GM12878 (cell line): Measurements from ENCODE around the gene INPP4B. TPM values are rescaled to one million over a fixed set of nuclear protein-coding genes. Genes with fewer than 3 reads are reported as not detected.

Experiments
- ATAC-seq: fragments of 200-7000 bp; cut with Tn5 transposase; 3 replicates; pipeline ENCODE4 v1.9.1; 2020; ENCODE audit warnings: mild to moderate bottlenecking, moderate library complexity
- BruUV-seq: library from RNA; stranded (reverse); fragments of 400-500 nt; replicated peaks from 2 replicates; lab custom pipeline; 2021; lab: Mats Ljungman, UMichigan
- CTCF ChIA-PET: fragments of 300-600 bp; sonication (Branson Sonifier 250); formaldehyde crosslinking; extraction: SDS; loops from one replicate; lab custom pipeline; 2021; ENCODE audit warnings: inconsistent platforms; lab: Yijun Ruan, JAX
- POLR2A ChIA-PET: fragments of 350-600 bp; formaldehyde crosslinking; extraction: SDS; loops from one replicate; lab custom pipeline; 2021; ENCODE audit warnings: inconsistent platforms; lab: Charles Lee
- RAD21 ChIA-PET: fragments of 300-600 bp; sonication (Branson Sonifier 250); formaldehyde crosslinking; loops from one replicate; lab custom pipeline; 2023; ENCODE audit warnings: antibody characterized with exemption; ENCODE audit not compliant: unreplicated experiment; lab: Charles Lee
- SMC1A ChIA-PET: fragments of 300-600 bp; sonication (Branson Sonifier 250); formaldehyde crosslinking; loops from one replicate; lab custom pipeline; 2023; ENCODE audit not compliant: unreplicated experiment, uncharacterized antibody; lab: Charles Lee
- DNase-seq: peaks from one replicate; pipeline ENCODE4 v3.0.0-alpha.2; 2011; ENCODE audit warnings: low read depth, low spot score
- FAIRE-seq: peaks from 3 replicates; lab custom pipeline; 2011; peaks lifted over from hg19 to GRCh38; lab: Jason Lieb, UNC
- H2AFZ ChIP-seq: 2 replicates; pipeline ENCODE4 v1.6.0; 2011; ENCODE audit warnings: low read depth, low read length, control low read depth; ENCODE audit not compliant: control insufficient read depth
- H3K27ac ChIP-seq: 2 replicates; pipeline ENCODE4 v1.5.1; 2011; ENCODE audit warnings: control low read depth; ENCODE audit not compliant: control insufficient read depth, insufficient read depth
- H3K27me3 ChIP-seq, 2 experiments: replicated peaks in 1 of 2; 2 replicates each; pipeline versions ENCODE4 v1.6.0 to v1.6.1; 2011; ENCODE audit warnings: low read length in 1 of 2; ENCODE audit not compliant: control insufficient read depth in 2 of 2, insufficient read depth in 2 of 2
- H3K36me3 ChIP-seq, 2 experiments: 2 replicates each; pipeline ENCODE4 v1.5.1; 2011; ENCODE audit warnings: low read length in 1 of 2; ENCODE audit not compliant: control insufficient read depth in 2 of 2, insufficient read depth in 2 of 2
- H3K4me1 ChIP-seq: 2 replicates; pipeline ENCODE4 v1.6.1; 2011; ENCODE audit warnings: mild to moderate bottlenecking, low read length, moderate library complexity, mixed read lengths; ENCODE audit not compliant: control insufficient read depth, insufficient read depth
- H3K4me2 ChIP-seq: 2 replicates; pipeline ENCODE4 v1.6.0; 2011; ENCODE audit warnings: control low read depth; ENCODE audit not compliant: control insufficient read depth, insufficient read depth
- H3K4me3 ChIP-seq: fragments of 200-600 bp; sonication (generic); 2 replicates; pipeline ENCODE4 v1.5.1; 2016
- H3K79me2 ChIP-seq: 2 replicates; pipeline ENCODE4 v1.6.0; 2011; ENCODE audit warnings: low read length; ENCODE audit not compliant: control insufficient read depth, insufficient read depth
- H3K9ac ChIP-seq: 2 replicates; pipeline ENCODE4 v1.8.0; 2011; ENCODE audit warnings: low read length, control low read depth, mixed read lengths; ENCODE audit not compliant: control insufficient read depth, insufficient read depth
- H3K9me3 ChIP-seq: replicated peaks from 3 replicates; pipeline ENCODE4 v1.5.1; 2011; ENCODE audit warnings: mild to moderate bottlenecking, low read length; ENCODE audit not compliant: control insufficient read depth, insufficient read depth
- H4K20me1 ChIP-seq: 2 replicates; pipeline ENCODE4 v1.6.0; 2011; ENCODE audit not compliant: control insufficient read depth, insufficient read depth
- E4F1 ChIP-seq: fragments of 450-650 bp; IDR thresholded peaks from 2 replicates; pipeline ENCODE4 v1.6.1; 2018; ENCODE audit warnings: borderline replicate concordance, mild to moderate bottlenecking; ENCODE audit not compliant: partially characterized antibody
- ETV6 ChIP-seq, 2 experiments: fragments of 450-650 bp in 1 of 2; IDR thresholded peaks in 1 of 2; conservative IDR thresholded peaks in 1 of 2; 2 replicates each; pipeline ENCODE4 v1.6.1; 2014; ENCODE audit warnings: antibody characterized with exemption in 1 of 2, borderline replicate concordance in 1 of 2, low read depth in 1 of 2, mild to moderate bottlenecking in 1 of 2, moderate library complexity in 1 of 2
- NBN ChIP-seq: fragments of 450-650 bp; IDR thresholded peaks from 2 replicates; pipeline ENCODE4 v1.6.1; 2016
- NFYB ChIP-seq: IDR thresholded peaks from 2 replicates; pipeline ENCODE4 v1.6.1; 2011; ENCODE audit warnings: low read depth, mild to moderate bottlenecking, low read length, improper control_type of control experiment, moderate library complexity; ENCODE audit not compliant: insufficient read depth
- SMC3 ChIP-seq: IDR thresholded peaks from 2 replicates; pipeline ENCODE4 v1.6.1; 2011; ENCODE audit warnings: low read length, improper control_type of control experiment, borderline replicate concordance
- SUZ12 ChIP-seq: fragments of 200-600 bp; sonication (generic); IDR thresholded peaks from one replicate; pipeline ENCODE4 v1.6.1; 2018; ENCODE audit warnings: antibody characterized with exemption, mild to moderate bottlenecking; ENCODE audit not compliant: unreplicated experiment
- ZBED1 ChIP-seq: IDR thresholded peaks from 2 replicates; pipeline ENCODE4 v1.6.1; 2016; ENCODE audit warnings: borderline replicate concordance
- ZNF622 ChIP-seq: fragments of 450-650 bp; IDR thresholded peaks from 2 replicates; pipeline ENCODE4 v1.6.1; 2017; ENCODE audit warnings: mild to moderate bottlenecking, inconsistent platforms
- WGBS: methylation state at CpG from one replicate; pipeline ENCODE4 v1.1.6; 2016; ENCODE audit warnings: low lambda C conversion rate; ENCODE audit not compliant: insufficient replicate concordance, insufficient coverage; ENCODE audit errors: missing lambda C conversion rate; 5-methylcytosine and 5-hydroxymethylcytosine counted together
- in situ Hi-C: fragments of 300-500 bp; cut with MboI; formaldehyde crosslinking; loops from 9 replicates; pipeline ENCODE4 v1.14.3; 2018; ENCODE audit warnings: mixed read lengths
- intact Hi-C: fragments of 100-400 bp; cut with micrococcal nuclease; formaldehyde crosslinking; loops from one replicate; pipeline ENCODE4 v1.14.2; 2022; ENCODE audit not compliant: unreplicated experiment
- polyA plus RNA-seq, 11 experiments: library from polyadenylated mRNA; depleted of rRNA in 4 of 11; unstranded in 6 of 11; stranded (reverse) in 5 of 11; fragments of >200 nt; fragmentation: Nextera tagmentation in 4 of 11; fragmentation: Illumina TruSeq in 1 of 11; extraction: Ambion mirVana in 4 of 11; extraction: Trizol in 1 of 11; gene quantifications; 1 replicate in 1 of 11; 2 replicates in 10 of 11; pipeline versions ENCODE4 v1.2.1 to v1.2.3, GENCODE V29; 2011 to 2016; ENCODE audit warnings: inconsistent platforms in 2 of 11, missing spikeins in 2 of 11, low read depth in 1 of 11
- total RNA-seq, 4 experiments: library from RNA; depleted of rRNA in 3 of 4; stranded (reverse); fragments of >200 nt in 3 of 4; fragmentation: Illumina TruSeq in 1 of 4; extraction: Trizol in 1 of 4; gene quantifications; 2 replicates each; pipeline versions ENCODE4 v1.2.1 to v1.2.3, GENCODE V29; 2013 to 2021
- TF ChIP-seq, protein P1 (sequence below): IDR thresholded peaks from 2 replicates; pipeline ENCODE4 v1.6.1; 2012; ENCODE audit warnings: low read length, inconsistent platforms
- TF ChIP-seq, protein P2 (sequence below): IDR thresholded peaks from 2 replicates; pipeline ENCODE4 v1.6.1; 2012; ENCODE audit warnings: improper control_type of control experiment, low read depth, low read length; ENCODE audit not compliant: insufficient replicate concordance

Gene INPP4B
- total and polyA plus RNA-seq, 10 of the 15 experiments (the other 5 are each of a cell fraction or from before 2014, with no cell fraction given), result 0.53 to 11.2 (median 0.95) TPM

DNA sequence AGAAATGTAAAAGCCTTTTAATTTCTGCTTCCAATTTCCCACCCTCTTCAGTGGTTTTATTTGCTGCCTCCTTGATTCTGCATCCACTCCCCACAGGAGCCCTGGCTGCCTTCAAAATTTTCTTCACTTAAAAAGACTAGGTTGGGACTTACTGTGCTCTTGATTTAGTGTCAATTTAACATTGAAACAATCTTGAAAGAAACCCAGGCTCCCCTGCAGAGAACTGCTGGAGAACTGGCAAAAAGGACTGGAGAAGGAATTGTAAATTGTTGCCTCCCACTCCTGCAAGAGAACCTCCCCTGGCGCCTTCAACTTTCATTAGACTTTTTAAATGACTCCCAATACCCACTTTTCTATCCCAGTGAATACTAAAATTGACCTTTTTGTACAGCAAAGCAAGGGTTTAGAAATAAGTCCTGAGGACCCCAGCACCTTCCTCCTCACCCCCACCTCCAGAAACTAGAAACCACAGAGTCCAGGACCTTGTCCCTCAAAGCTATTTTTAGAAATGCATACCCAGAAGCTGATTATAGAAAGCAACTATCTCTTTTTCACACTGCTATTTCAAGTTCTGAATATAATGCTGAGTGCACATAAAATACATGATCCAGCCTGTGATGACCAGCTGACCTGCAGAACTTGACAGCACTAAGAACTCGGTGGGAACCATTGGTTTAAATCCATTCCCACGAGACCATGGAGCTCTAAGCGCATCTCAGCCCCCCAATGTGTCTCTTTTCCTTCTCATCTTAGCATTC lies 155.5 kb downstream of the INPP4B start (continued):
- TF ChIP-seq NBN (no peak), ZNF622 (no peak), ZBED1 (no peak), NFYB (no peak), ETV6 (conservative IDR thresholded peaks at IDR 0.05 in 1 of 2, IDR thresholded peaks at IDR 0.05 in 1 of 2; ENCODE audit: borderline replicate concordance in 1 of 2, low read depth in 1 of 2) (no peak), SUZ12 (no peak)

DNA sequence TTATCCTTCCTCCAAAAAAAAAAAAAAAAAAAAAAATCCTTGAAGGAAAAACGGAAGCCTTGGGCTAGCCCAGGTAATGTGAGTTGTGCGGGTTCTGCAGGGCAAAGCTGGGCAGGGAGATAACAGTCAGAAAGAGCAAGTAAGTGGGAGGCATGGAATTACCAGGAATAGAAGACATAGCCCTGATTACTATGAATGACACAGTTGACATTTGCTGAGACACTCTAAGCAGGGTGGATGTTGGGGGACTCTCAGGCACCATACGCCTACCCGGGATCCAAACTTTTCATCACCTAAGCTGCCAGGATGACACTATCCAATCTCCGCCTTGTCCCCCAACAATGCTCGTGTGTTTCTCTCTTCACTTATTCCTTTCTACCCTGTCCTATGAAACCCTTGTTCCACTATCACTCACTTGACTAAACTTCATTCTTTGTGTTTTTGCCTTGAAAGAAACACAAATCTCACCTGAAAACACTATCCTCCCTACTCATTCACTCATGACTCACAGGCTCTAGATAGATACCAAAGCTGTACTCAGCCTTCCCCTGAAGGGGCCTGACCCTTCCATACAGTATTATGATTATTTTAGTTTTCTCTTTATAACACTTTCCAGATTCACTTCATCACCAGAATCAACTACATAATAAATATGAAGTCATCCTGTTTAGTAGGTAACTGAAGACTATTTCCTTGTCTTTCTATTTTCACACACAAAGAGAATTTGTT lies 158.4 kb downstream of the INPP4B start:
- ATAC-seq (peak; percentile 21; the same call in 1 of the 3 replicates), FAIRE-seq (no peak), DNase-seq (no peak)
- Histone ChIP-seq H3K4me3 (no peak overlapping the region), H4K20me1 (no peaks in the 10 kb centered on the region), H3K4me1 (no peaks in the 10 kb centered on the region), H3K9ac (no peak overlapping the region), H3K9me3 (no peaks in the 10 kb centered on the region), H3K27ac (no peak overlapping the region), H2AFZ (no peak overlapping the region), H3K4me2 (no peak overlapping the region), H3K36me3 (no peaks in the 10 kb centered on the region), H3K27me3 (no peaks in the 10 kb centered on the region), H3K79me2 (no peaks in the 10 kb centered on the region)
- WGBS, result 18% methylated on average over 6 of the region's 6 CpGs
- in situ Hi-C loops (no loop called here), intact Hi-C loops (no loop called here)
- ChIA-PET RAD21 (no interaction called here), CTCF (interaction anchor here (0.5 to 0.8 kb wide), 2 partner anchors 9 to 43 kb away, joined by 3 read pairs; no protein-coding TSS in a partner anchor), SMC1A (interaction anchor here (0.9 to 1.0 kb wide), 2 partner anchors 9 to 10 kb away, joined by 3 read pairs; no protein-coding TSS in a partner anchor), POLR2A (interaction anchor here (0.6 to 1.1 kb wide), 3 partner anchors 9 to 1386 kb away, joined by 3 read pairs; no protein-coding TSS in a partner anchor)
- BruUV-seq, result no TSS peak
- TF ChIP-seq SMC3 (no peak), E4F1 (no peak)
- TF ChIP-seq, protein P1, sequence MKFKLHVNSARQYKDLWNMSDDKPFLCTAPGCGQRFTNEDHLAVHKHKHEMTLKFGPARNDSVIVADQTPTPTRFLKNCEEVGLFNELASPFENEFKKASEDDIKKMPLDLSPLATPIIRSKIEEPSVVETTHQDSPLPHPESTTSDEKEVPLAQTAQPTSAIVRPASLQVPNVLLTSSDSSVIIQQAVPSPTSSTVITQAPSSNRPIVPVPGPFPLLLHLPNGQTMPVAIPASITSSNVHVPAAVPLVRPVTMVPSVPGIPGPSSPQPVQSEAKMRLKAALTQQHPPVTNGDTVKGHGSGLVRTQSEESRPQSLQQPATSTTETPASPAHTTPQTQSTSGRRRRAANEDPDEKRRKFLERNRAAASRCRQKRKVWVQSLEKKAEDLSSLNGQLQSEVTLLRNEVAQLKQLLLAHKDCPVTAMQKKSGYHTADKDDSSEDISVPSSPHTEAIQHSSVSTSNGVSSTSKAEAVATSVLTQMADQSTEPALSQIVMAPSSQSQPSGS, result no peak
- TF ChIP-seq, protein P2, sequence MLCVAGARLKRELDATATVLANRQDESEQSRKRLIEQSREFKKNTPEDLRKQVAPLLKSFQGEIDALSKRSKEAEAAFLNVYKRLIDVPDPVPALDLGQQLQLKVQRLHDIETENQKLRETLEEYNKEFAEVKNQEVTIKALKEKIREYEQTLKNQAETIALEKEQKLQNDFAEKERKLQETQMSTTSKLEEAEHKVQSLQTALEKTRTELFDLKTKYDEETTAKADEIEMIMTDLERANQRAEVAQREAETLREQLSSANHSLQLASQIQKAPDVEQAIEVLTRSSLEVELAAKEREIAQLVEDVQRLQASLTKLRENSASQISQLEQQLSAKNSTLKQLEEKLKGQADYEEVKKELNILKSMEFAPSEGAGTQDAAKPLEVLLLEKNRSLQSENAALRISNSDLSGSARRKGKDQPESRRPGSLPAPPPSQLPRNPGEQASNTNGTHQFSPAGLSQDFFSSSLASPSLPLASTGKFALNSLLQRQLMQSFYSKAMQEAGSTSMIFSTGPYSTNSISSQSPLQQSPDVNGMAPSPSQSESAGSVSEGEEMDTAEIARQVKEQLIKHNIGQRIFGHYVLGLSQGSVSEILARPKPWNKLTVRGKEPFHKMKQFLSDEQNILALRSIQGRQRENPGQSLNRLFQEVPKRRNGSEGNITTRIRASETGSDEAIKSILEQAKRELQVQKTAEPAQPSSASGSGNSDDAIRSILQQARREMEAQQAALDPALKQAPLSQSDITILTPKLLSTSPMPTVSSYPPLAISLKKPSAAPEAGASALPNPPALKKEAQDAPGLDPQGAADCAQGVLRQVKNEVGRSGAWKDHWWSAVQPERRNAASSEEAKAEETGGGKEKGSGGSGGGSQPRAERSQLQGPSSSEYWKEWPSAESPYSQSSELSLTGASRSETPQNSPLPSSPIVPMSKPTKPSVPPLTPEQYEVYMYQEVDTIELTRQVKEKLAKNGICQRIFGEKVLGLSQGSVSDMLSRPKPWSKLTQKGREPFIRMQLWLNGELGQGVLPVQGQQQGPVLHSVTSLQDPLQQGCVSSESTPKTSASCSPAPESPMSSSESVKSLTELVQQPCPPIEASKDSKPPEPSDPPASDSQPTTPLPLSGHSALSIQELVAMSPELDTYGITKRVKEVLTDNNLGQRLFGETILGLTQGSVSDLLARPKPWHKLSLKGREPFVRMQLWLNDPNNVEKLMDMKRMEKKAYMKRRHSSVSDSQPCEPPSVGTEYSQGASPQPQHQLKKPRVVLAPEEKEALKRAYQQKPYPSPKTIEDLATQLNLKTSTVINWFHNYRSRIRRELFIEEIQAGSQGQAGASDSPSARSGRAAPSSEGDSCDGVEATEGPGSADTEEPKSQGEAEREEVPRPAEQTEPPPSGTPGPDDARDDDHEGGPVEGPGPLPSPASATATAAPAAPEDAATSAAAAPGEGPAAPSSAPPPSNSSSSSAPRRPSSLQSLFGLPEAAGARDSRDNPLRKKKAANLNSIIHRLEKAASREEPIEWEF, result no peak
